PC-3 (cell line): ENCODE measurements around the gene DYSF. TPM values are rescaled to one million over a fixed set of nuclear protein-coding genes. Genes with fewer than 3 reads are reported as not detected.

ENCODE experiments used
- ATAC-seq: fragments of 200-7000 bp; cut with Tn5 transposase; 2 replicates; pipeline ENCODE4 v1.9.1; 2020; ENCODE audit warnings: mild to moderate bottlenecking, moderate library complexity
- BruUV-seq: library from RNA; stranded (reverse); fragments of 400-500 nt; replicated peaks from 2 replicates; lab custom pipeline; 2021; lab: Mats Ljungman, UMichigan
- CTCF ChIA-PET: fragments of 300-600 bp; sonication (Branson Sonifier 250); formaldehyde crosslinking; loops from one replicate; lab custom pipeline; 2022; ENCODE audit warnings: antibody characterized with exemption; lab: Charles Lee
- POLR2A ChIA-PET: fragments of 300-600 bp; sonication (Branson Sonifier 250); formaldehyde crosslinking; loops from one replicate; lab custom pipeline; 2022; ENCODE audit warnings: antibody characterized with exemption; ENCODE audit not compliant: unreplicated experiment; lab: Charles Lee
- DNase-seq: peaks from one replicate; pipeline ENCODE4 v3.0.0-alpha.2; 2015
- H2AFZ ChIP-seq: fragments of 300-600 bp; sonication (generic); 2 replicates; pipeline ENCODE4 v1.6.0; 2016; ENCODE audit warnings: antibody characterized with exemption, low read length
- H3F3A ChIP-seq: fragments of 300-600 bp; sonication (generic); one replicate; pipeline ENCODE4 v1.6.0; 2017; ENCODE audit warnings: antibody characterized with exemption, low read length, control low read depth, mild to moderate bottlenecking; ENCODE audit not compliant: unreplicated experiment
- H3K27ac ChIP-seq: fragments of 300-600 bp; sonication (generic); 2 replicates; pipeline ENCODE4 v1.5.1; 2016; ENCODE audit warnings: mild to moderate bottlenecking, low read length
- H3K27me3 ChIP-seq: fragments of 300-600 bp; sonication (generic); 2 replicates; pipeline ENCODE4 v1.6.1; 2016; ENCODE audit warnings: low read length, mixed read lengths
- H3K36me3 ChIP-seq: fragments of 300-600 bp; sonication (generic); 2 replicates; pipeline ENCODE4 v1.6.1; 2016; ENCODE audit warnings: low read depth, mixed run types, low read length, mixed read lengths
- H3K4me1 ChIP-seq: fragments of 300-600 bp; sonication (generic); 2 replicates; pipeline ENCODE4 v1.5.1; 2016; ENCODE audit warnings: low read length; ENCODE audit not compliant: insufficient read depth
- H3K4me2 ChIP-seq: fragments of 300-600 bp; sonication (generic); 2 replicates; pipeline ENCODE4 v1.6.0; 2016; ENCODE audit warnings: low read length
- H3K4me3 ChIP-seq: fragments of 300-600 bp; sonication (generic); 2 replicates; pipeline ENCODE4 v1.5.1; 2016; ENCODE audit warnings: mild to moderate bottlenecking, low read length, mixed read lengths
- H3K79me2 ChIP-seq: fragments of 300-600 bp; sonication (generic); 2 replicates; pipeline ENCODE4 v1.6.1; 2017; ENCODE audit warnings: low read length, mixed read lengths
- H3K9ac ChIP-seq: fragments of 300-600 bp; sonication (generic); 2 replicates; pipeline ENCODE4 v1.6.0; 2016; ENCODE audit warnings: mild to moderate bottlenecking, low read length
- H3K9me2 ChIP-seq: fragments of 300-600 bp; sonication (generic); replicated peaks from 2 replicates; pipeline ENCODE4 v1.6.1; 2016; ENCODE audit warnings: mixed run types, low read length, mixed read lengths
- H3K9me3 ChIP-seq: fragments of 300-600 bp; sonication (generic); 2 replicates; pipeline ENCODE4 v1.6.1; 2016; ENCODE audit warnings: low read length, mixed read lengths
- H4K20me1 ChIP-seq: fragments of 300-600 bp; sonication (generic); 2 replicates; pipeline ENCODE4 v1.6.1; 2016; ENCODE audit warnings: low read length, mixed read lengths
- EZH2 ChIP-seq: fragments of 300-600 bp; sonication (generic); IDR thresholded peaks from one replicate; pipeline ENCODE4 v1.6.1; 2017; ENCODE audit warnings: antibody characterized with exemption, mild to moderate bottlenecking, low read length; ENCODE audit not compliant: unreplicated experiment
- EZH2phosphoT487 ChIP-seq: fragments of 300-600 bp; sonication (generic); IDR thresholded peaks from 2 replicates; pipeline ENCODE4 v1.6.1; 2018; ENCODE audit warnings: mild to moderate bottlenecking, antibody characterized with exemption, low read length, borderline replicate concordance
- intact Hi-C: fragments of 100-400 bp; cut with micrococcal nuclease; formaldehyde crosslinking; loops from 2 replicates; pipeline ENCODE4 v1.9.0; 2023
- total RNA-seq: library from RNA; depleted of rRNA; stranded (reverse); fragments of >200 nt; gene quantifications from 2 replicates; pipeline ENCODE4 v1.2.3, GENCODE V29; 2014
- TF ChIP-seq, protein P1 (sequence below): fragments of 300-600 bp; sonication (generic); conservative IDR thresholded peaks from 2 replicates; pipeline ENCODE4 v1.5.1; 2017; ENCODE audit warnings: antibody characterized with exemption, low read depth, mild to moderate bottlenecking, low read length

Gene DYSF
- total RNA-seq, 1 experiment from 2014 or later = 13.0 TPM

DNA sequence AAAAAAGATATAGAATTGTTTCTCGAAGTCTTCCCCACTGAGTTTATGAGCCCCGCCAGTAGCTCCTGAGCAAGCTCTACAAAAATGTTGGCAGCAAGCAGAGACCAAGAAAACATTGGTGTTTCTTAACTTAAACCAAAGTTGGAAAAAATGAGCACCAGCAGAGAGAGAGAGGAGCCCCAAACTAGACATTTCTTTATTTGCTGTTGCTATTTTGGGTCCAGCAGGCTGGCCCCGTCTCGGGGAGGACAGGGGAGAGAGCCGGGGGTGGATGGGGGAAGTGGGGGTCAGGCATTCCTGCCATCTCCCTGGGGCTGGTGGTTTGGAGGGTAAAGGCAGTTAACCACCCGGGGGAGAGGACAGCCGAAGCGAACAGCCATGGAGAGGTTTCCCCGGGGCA lies 113.0 kb downstream of the DYSF start:
- TF ChIP-seq EZH2 (no peak), EZH2phosphoT487 (no peak)
- TF ChIP-seq, protein P1, sequence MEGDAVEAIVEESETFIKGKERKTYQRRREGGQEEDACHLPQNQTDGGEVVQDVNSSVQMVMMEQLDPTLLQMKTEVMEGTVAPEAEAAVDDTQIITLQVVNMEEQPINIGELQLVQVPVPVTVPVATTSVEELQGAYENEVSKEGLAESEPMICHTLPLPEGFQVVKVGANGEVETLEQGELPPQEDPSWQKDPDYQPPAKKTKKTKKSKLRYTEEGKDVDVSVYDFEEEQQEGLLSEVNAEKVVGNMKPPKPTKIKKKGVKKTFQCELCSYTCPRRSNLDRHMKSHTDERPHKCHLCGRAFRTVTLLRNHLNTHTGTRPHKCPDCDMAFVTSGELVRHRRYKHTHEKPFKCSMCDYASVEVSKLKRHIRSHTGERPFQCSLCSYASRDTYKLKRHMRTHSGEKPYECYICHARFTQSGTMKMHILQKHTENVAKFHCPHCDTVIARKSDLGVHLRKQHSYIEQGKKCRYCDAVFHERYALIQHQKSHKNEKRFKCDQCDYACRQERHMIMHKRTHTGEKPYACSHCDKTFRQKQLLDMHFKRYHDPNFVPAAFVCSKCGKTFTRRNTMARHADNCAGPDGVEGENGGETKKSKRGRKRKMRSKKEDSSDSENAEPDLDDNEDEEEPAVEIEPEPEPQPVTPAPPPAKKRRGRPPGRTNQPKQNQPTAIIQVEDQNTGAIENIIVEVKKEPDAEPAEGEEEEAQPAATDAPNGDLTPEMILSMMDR = no peak
- POLR2A ChIA-PET = no interaction called here

DNA sequence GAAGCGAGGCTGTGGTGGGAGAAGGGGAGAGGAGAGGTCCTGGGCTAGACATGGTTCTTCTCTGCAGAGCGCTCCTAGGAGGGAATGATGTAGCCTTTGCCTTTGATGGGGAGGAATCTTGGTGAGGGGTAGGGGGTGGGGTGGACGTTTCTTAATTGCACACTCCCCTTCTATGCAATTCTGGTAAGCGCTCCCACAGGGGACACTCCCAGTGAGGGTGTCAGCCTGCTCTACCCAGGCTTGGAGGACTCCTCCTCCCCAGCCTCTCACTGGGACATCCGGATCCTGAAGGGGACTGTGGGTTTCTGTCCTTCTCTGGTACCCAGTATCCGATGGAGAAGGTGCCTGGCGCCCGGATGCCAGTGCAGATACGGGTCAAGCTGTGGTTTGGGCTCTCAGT lies 114.3 kb downstream of the DYSF start:
- TF ChIP-seq EZH2phosphoT487 (no peak), EZH2 (no peak)
- TF ChIP-seq, protein P1 = no peak
- H3K27me3 ChIP-seq = no peaks in the 10 kb centered on the region
- H3K4me3 ChIP-seq = no peak overlapping the region
- no peaks in the 10 kb centered on the region for H3K9me3 ChIP-seq
- DNase-seq = no peak
- H4K20me1 ChIP-seq = no peaks in the 10 kb centered on the region
- H3K9me2 ChIP-seq = no peaks in the 10 kb centered on the region
- H3K27ac ChIP-seq = no peak overlapping the region
- H3K79me2 ChIP-seq = no peaks in the 10 kb centered on the region
- POLR2A ChIA-PET = no interaction called here
- H3K4me1 ChIP-seq = peaks cover 3% of the 10 kb centered on the region; the same call in 1 of the 2 replicates
- no peak overlapping the region for H3K4me2 ChIP-seq
- CTCF ChIA-PET = no interaction called here
- H3K9ac ChIP-seq = no peak overlapping the region
- no peak for ATAC-seq
- peaks cover 11% of the 10 kb centered on the region for H3K36me3 ChIP-seq
- BruUV-seq = no TSS peak
- H2AFZ ChIP-seq = no peak overlapping the region
- H3F3A ChIP-seq = no peaks in the 10 kb centered on the region
- intact Hi-C loops = no loop called here

More for the DNA sequence above, 113.0 kb downstream of the DYSF start:
- no peak for ATAC-seq
- no peak overlapping the region for H3K4me2 ChIP-seq
- H3K9ac ChIP-seq = no peak overlapping the region
- no peaks in the 10 kb centered on the region for H3F3A ChIP-seq
- DNase-seq = no peak
- peaks cover 3% of the 10 kb centered on the region; the same call in 1 of the 2 replicates for H3K4me1 ChIP-seq
- H3K79me2 ChIP-seq = no peaks in the 10 kb centered on the region
- no peak overlapping the region for H3K27ac ChIP-seq
- H2AFZ ChIP-seq = no peak overlapping the region
- H3K9me2 ChIP-seq = no peaks in the 10 kb centered on the region
- intact Hi-C loops = no loop called here
- CTCF ChIA-PET = no interaction called here
- no peak overlapping the region for H3K4me3 ChIP-seq
- no peaks in the 10 kb centered on the region for H4K20me1 ChIP-seq
- no peaks in the 10 kb centered on the region for H3K27me3 ChIP-seq
- no TSS peak for BruUV-seq
- no peaks in the 10 kb centered on the region for H3K9me3 ChIP-seq
- peaks cover 5% of the 10 kb centered on the region for H3K36me3 ChIP-seq

DNA sequence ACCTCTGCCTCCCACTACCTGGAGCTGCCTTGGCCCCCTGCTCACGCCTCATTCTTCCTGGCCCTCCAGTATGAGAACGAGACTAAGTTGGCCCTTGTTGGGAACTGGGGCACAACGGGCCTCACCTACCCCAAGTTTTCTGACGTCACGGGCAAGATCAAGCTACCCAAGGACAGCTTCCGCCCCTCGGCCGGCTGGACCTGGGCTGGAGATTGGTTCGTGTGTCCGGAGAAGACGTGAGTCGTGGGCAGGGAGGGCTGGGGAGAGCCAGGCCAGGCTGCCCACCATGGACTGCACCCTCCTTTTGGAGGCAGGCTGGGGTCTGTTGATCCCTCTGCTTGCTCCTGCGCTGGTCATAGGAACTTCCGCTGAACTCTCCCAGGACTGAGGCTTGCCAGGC lies 114.7 kb downstream of the DYSF start:
- H3K9me2 ChIP-seq = no peaks in the 10 kb centered on the region
- H3K27ac ChIP-seq = no peak overlapping the region
- H3K79me2 ChIP-seq = no peaks in the 10 kb centered on the region
- BruUV-seq = no TSS peak
- H4K20me1 ChIP-seq = no peaks in the 10 kb centered on the region
- DNase-seq (no peak), ATAC-seq (no peak)
- H3F3A ChIP-seq = no peaks in the 10 kb centered on the region
- no peak overlapping the region for H3K4me3 ChIP-seq
- CTCF ChIA-PET = no interaction called here
- TF ChIP-seq EZH2phosphoT487 (no peak), EZH2 (no peak)
- TF ChIP-seq, protein P1 = no peak
- H3K9ac ChIP-seq = no peak overlapping the region
- intact Hi-C loops = no loop called here
- no peak overlapping the region for H2AFZ ChIP-seq
- peaks cover 11% of the 10 kb centered on the region for H3K36me3 ChIP-seq
- POLR2A ChIA-PET = no interaction called here
- no peaks in the 10 kb centered on the region for H3K27me3 ChIP-seq
- H3K4me2 ChIP-seq = no peak overlapping the region
- H3K4me1 ChIP-seq = peaks cover 3% of the 10 kb centered on the region; the same call in 1 of the 2 replicates
- H3K9me3 ChIP-seq = no peaks in the 10 kb centered on the region
